ENCODE results near the gene B3GALT6.

The B3GALT6 gene

GRCh38 chr1:1236945-1237873 lies 5.2 kb downstream of the B3GALT6 start:
- H3K36me3 ChIP-seq (ENCODE audit: control insufficient read depth, insufficient read depth, low read length, severe bottlenecking) = no peaks in the 10 kb centered on the region
- peaks cover 14% of the 10 kb centered on the region for H3K27me3 ChIP-seq (replicated peaks; ENCODE audit: control insufficient read depth, insufficient read depth, low read length)
- no peak overlapping the region for H3K4me3 ChIP-seq (ENCODE audit: low read length)
- peaks cover 11% of the 10 kb centered on the region for H3K4me1 ChIP-seq (ENCODE audit: control insufficient read depth, insufficient read depth, low read length)
- no peak for DNase-seq (ENCODE audit: low read depth)
- H3K9ac ChIP-seq (ENCODE audit: low read length) = no peak overlapping the region
- no peaks in the 10 kb centered on the region for H3K9me3 ChIP-seq (ENCODE audit: control insufficient read depth, low read length)

GRCh38 chr1:1237874-1238701 lies 6.1 kb downstream of the B3GALT6 start:
- H3K36me3 ChIP-seq (ENCODE audit: control insufficient read depth, insufficient read depth, low read length, severe bottlenecking) = no peaks in the 10 kb centered on the region
- no peak overlapping the region for H3K9ac ChIP-seq (ENCODE audit: low read length)
- no peak overlapping the region for H3K4me3 ChIP-seq (ENCODE audit: low read length)
- H3K4me1 ChIP-seq (ENCODE audit: control insufficient read depth, insufficient read depth, low read length) = peaks cover 4% of the 10 kb centered on the region
- no peak for DNase-seq (ENCODE audit: low read depth)
- H3K27me3 ChIP-seq (replicated peaks; ENCODE audit: control insufficient read depth, insufficient read depth, low read length) = peaks cover 14% of the 10 kb centered on the region
- no peaks in the 10 kb centered on the region for H3K9me3 ChIP-seq (ENCODE audit: control insufficient read depth, low read length)

- peaks cover 14% of the 10 kb centered on the region for H3K27me3 ChIP-seq (replicated peaks; ENCODE audit: control insufficient read depth, insufficient read depth, low read length)
- H3K4me3 ChIP-seq (ENCODE audit: low read length) = no peak overlapping the region
- no peaks in the 10 kb centered on the region for H3K36me3 ChIP-seq (ENCODE audit: control insufficient read depth, insufficient read depth, low read length, severe bottlenecking)
- DNase-seq (ENCODE audit: low read depth) = no peak
- no peaks in the 10 kb centered on the region for H3K4me1 ChIP-seq (ENCODE audit: control insufficient read depth, insufficient read depth, low read length)
- H3K9ac ChIP-seq (ENCODE audit: low read length) = no peak overlapping the region
- H3K9me3 ChIP-seq (ENCODE audit: control insufficient read depth, low read length) = no peaks in the 10 kb centered on the region
Observed at GRCh38 chr1:1238702-1239178, 6.7 kb downstream of the B3GALT6 start.

GRCh38 chr1:1239227-1239613 lies 7.2 kb downstream of the B3GALT6 start:
- no peak overlapping the region for H3K4me3 ChIP-seq (ENCODE audit: low read length)
- no peak overlapping the region for H3K9ac ChIP-seq (ENCODE audit: low read length)
- no peaks in the 10 kb centered on the region for H3K4me1 ChIP-seq (ENCODE audit: control insufficient read depth, insufficient read depth, low read length)
- H3K9me3 ChIP-seq (ENCODE audit: control insufficient read depth, low read length) = no peaks in the 10 kb centered on the region
- H3K36me3 ChIP-seq (ENCODE audit: control insufficient read depth, insufficient read depth, low read length, severe bottlenecking) = no peaks in the 10 kb centered on the region
- DNase-seq (ENCODE audit: low read depth) = no peak
- peaks cover 14% of the 10 kb centered on the region for H3K27me3 ChIP-seq (replicated peaks; ENCODE audit: control insufficient read depth, insufficient read depth, low read length)

- peaks cover 14% of the 10 kb centered on the region for H3K27me3 ChIP-seq (replicated peaks; ENCODE audit: control insufficient read depth, insufficient read depth, low read length)
- no peaks in the 10 kb centered on the region for H3K9me3 ChIP-seq (ENCODE audit: control insufficient read depth, low read length)
- no peak overlapping the region for H3K9ac ChIP-seq (ENCODE audit: low read length)
- H3K4me3 ChIP-seq (ENCODE audit: low read length) = no peak overlapping the region
- no peaks in the 10 kb centered on the region for H3K36me3 ChIP-seq (ENCODE audit: control insufficient read depth, insufficient read depth, low read length, severe bottlenecking)
- no peaks in the 10 kb centered on the region for H3K4me1 ChIP-seq (ENCODE audit: control insufficient read depth, insufficient read depth, low read length)
- no peak for DNase-seq (ENCODE audit: low read depth)
Observed at GRCh38 chr1:1239614-1240347, 7.7 kb downstream of the B3GALT6 start.

- H3K4me1 ChIP-seq (ENCODE audit: control insufficient read depth, insufficient read depth, low read length) = no peaks in the 10 kb centered on the region
- no peak overlapping the region for H3K9ac ChIP-seq (ENCODE audit: low read length)
- DNase-seq (ENCODE audit: low read depth) = no peak
- no peaks in the 10 kb centered on the region for H3K36me3 ChIP-seq (ENCODE audit: control insufficient read depth, insufficient read depth, low read length, severe bottlenecking)
- no peaks in the 10 kb centered on the region for H3K9me3 ChIP-seq (ENCODE audit: control insufficient read depth, low read length)
- no peak overlapping the region for H3K4me3 ChIP-seq (ENCODE audit: low read length)
- H3K27me3 ChIP-seq (replicated peaks; ENCODE audit: control insufficient read depth, insufficient read depth, low read length) = peaks cover 14% of the 10 kb centered on the region
Observed at GRCh38 chr1:1240348-1240732, 8.3 kb downstream of the B3GALT6 start.

- Histone ChIP-seq H3K27me3 (replicated peaks; ENCODE audit: control insufficient read depth, insufficient read depth, low read length) (peaks cover 14% of the 10 kb centered on the region), H3K9ac (ENCODE audit: low read length) (no peak overlapping the region), H3K9me3 (ENCODE audit: control insufficient read depth, low read length) (no peaks in the 10 kb centered on the region), H3K4me1 (ENCODE audit: control insufficient read depth, insufficient read depth, low read length) (no peaks in the 10 kb centered on the region), H3K36me3 (ENCODE audit: control insufficient read depth, insufficient read depth, low read length, severe bottlenecking) (no peaks in the 10 kb centered on the region), H3K4me3 (ENCODE audit: low read length) (no peak overlapping the region)
- no peak for DNase-seq (ENCODE audit: low read depth)
Observed at GRCh38 chr1:1240822-1241587, 9.0 kb downstream of the B3GALT6 start.

GRCh38 chr1:1241588-1242219 lies 9.7 kb downstream of the B3GALT6 start:
- Histone ChIP-seq H3K36me3 (ENCODE audit: control insufficient read depth, insufficient read depth, low read length, severe bottlenecking) (no peaks in the 10 kb centered on the region), H3K27me3 (replicated peaks; ENCODE audit: control insufficient read depth, insufficient read depth, low read length) (peaks cover 14% of the 10 kb centered on the region), H3K9ac (ENCODE audit: low read length) (no peak overlapping the region), H3K4me3 (ENCODE audit: low read length) (no peak overlapping the region), H3K4me1 (ENCODE audit: control insufficient read depth, insufficient read depth, low read length) (no peaks in the 10 kb centered on the region), H3K9me3 (ENCODE audit: control insufficient read depth, low read length) (no peaks in the 10 kb centered on the region)
- DNase-seq (ENCODE audit: low read depth) = no peak

- H3K4me3 ChIP-seq (ENCODE audit: low read length) = no peak overlapping the region
- H3K4me1 ChIP-seq (ENCODE audit: control insufficient read depth, insufficient read depth, low read length) = no peaks in the 10 kb centered on the region
- H3K36me3 ChIP-seq (ENCODE audit: control insufficient read depth, insufficient read depth, low read length, severe bottlenecking) = no peaks in the 10 kb centered on the region
- H3K9ac ChIP-seq (ENCODE audit: low read length) = no peak overlapping the region
- H3K27me3 ChIP-seq (replicated peaks; ENCODE audit: control insufficient read depth, insufficient read depth, low read length) = peaks cover 14% of the 10 kb centered on the region
- DNase-seq (ENCODE audit: low read depth) = no peak
- H3K9me3 ChIP-seq (ENCODE audit: control insufficient read depth, low read length) = no peaks in the 10 kb centered on the region
Observed at GRCh38 chr1:1242461-1243265, 10.6 kb downstream of the B3GALT6 start.
